ENCODE results near the gene POR.
"Not testable (repeated sequence)": the region's sequence is repeated elsewhere in the genome, so short reads cannot be mapped to it uniquely, and the experiment has no call there.

Gene POR

GRCh38 chr7:76009672-76010600 lies 95.0 kb downstream of the POR start:
- Mint-ChIP-seq H3K36me3 (ENCODE audit: low read depth) (peaks cover 25% of the 10 kb centered on the region), H3K4me3 (peak overlapping the region; percentile 59), H3K27ac (peak overlapping the region; percentile 89), H3K4me1 (peaks cover 43% of the 10 kb centered on the region), H3K27me3 (peaks cover 12% of the 10 kb centered on the region), H3K9me3 (no peaks in the 10 kb centered on the region)
- DNase-seq, result no peak
- no peak for ATAC-seq

GRCh38 chr7:76011442-76011861 lies 96.5 kb downstream of the POR start:
- H3K9me3 Mint-ChIP-seq, result no peaks in the 10 kb centered on the region
- ATAC-seq (no peak), DNase-seq (no peak)
- H3K4me1 Mint-ChIP-seq, result peaks cover 43% of the 10 kb centered on the region
- H3K36me3 Mint-ChIP-seq (ENCODE audit: low read depth), result peaks cover 21% of the 10 kb centered on the region
- H3K27me3 Mint-ChIP-seq, result peaks cover 9% of the 10 kb centered on the region
- H3K27ac Mint-ChIP-seq, result no peak overlapping the region
- H3K4me3 Mint-ChIP-seq, result no peak overlapping the region

GRCh38 chr7:76016191-76016947 lies 101.4 kb downstream of the POR start:
- DNase-seq (no peak), ATAC-seq (no peak)
- Mint-ChIP-seq H3K27ac (no peak overlapping the region), H3K4me1 (peaks cover 14% of the 10 kb centered on the region), H3K9me3 (no peaks in the 10 kb centered on the region), H3K36me3 (ENCODE audit: low read depth) (peaks cover 26% of the 10 kb centered on the region), H3K27me3 (peaks cover 5% of the 10 kb centered on the region), H3K4me3 (no peak overlapping the region)

GRCh38 chr7:76018520-76018919 lies 103.6 kb downstream of the POR start:
- Mint-ChIP-seq H3K36me3 (ENCODE audit: low read depth) (peaks cover 21% of the 10 kb centered on the region), H3K4me1 (peaks cover 14% of the 10 kb centered on the region)
- not testable (repeated sequence) for H3K4me3 Mint-ChIP-seq, ATAC-seq, H3K27ac Mint-ChIP-seq, DNase-seq, H3K27me3 Mint-ChIP-seq, H3K9me3 Mint-ChIP-seq

- no peak overlapping the region for H3K27ac Mint-ChIP-seq
- H3K36me3 Mint-ChIP-seq (ENCODE audit: low read depth), result peaks cover 19% of the 10 kb centered on the region
- H3K4me3 Mint-ChIP-seq, result no peak overlapping the region
Observed at GRCh38 chr7:76020031-76020714, 105.2 kb downstream of the POR start.

GRCh38 chr7:76022026-76022780 lies 107.2 kb downstream of the POR start:
- no peak overlapping the region for H3K4me3 Mint-ChIP-seq
- H3K9me3 Mint-ChIP-seq, result no peaks in the 10 kb centered on the region
- peaks cover 14% of the 10 kb centered on the region for H3K4me1 Mint-ChIP-seq
- no peaks in the 10 kb centered on the region for H3K27me3 Mint-ChIP-seq
- no peak for DNase-seq
- no peak for ATAC-seq
- no peak overlapping the region for H3K27ac Mint-ChIP-seq
- peaks cover 19% of the 10 kb centered on the region for H3K36me3 Mint-ChIP-seq (ENCODE audit: low read depth)

More at GRCh38 chr7:76020031-76020714, 105.2 kb downstream of the POR start:
- DNase-seq (peak; percentile 76), ATAC-seq (peak; percentile 54)
- Mint-ChIP-seq H3K4me1 (peaks cover 14% of the 10 kb centered on the region), H3K27me3 (no peaks in the 10 kb centered on the region), H3K9me3 (no peaks in the 10 kb centered on the region)

- Mint-ChIP-seq H3K9me3 (no peaks in the 10 kb centered on the region), H3K4me3 (no peak overlapping the region), H3K27me3 (no peaks in the 10 kb centered on the region), H3K36me3 (ENCODE audit: low read depth) (peaks cover 15% of the 10 kb centered on the region), H3K4me1 (peaks cover 14% of the 10 kb centered on the region), H3K27ac (no peak overlapping the region)
- ATAC-seq (no peak), DNase-seq (no peak)
Observed at GRCh38 chr7:76023002-76023401, 108.0 kb downstream of the POR start.

GRCh38 chr7:76029682-76030081 lies 114.7 kb downstream of the POR start:
- H3K27me3 Mint-ChIP-seq; H3K36me3 Mint-ChIP-seq (ENCODE audit: low read depth); H3K4me1 Mint-ChIP-seq: not testable (repeated sequence)

GRCh38 chr7:76031964-76032363 lies 117.0 kb downstream of the POR start:
- H3K4me1 Mint-ChIP-seq, result no peaks in the 10 kb centered on the region
- no peak for DNase-seq
- H3K27ac Mint-ChIP-seq, result no peak overlapping the region
- no peaks in the 10 kb centered on the region for H3K27me3 Mint-ChIP-seq
- H3K4me3 Mint-ChIP-seq, result no peak overlapping the region
- ATAC-seq, result no peak
- no peaks in the 10 kb centered on the region for H3K9me3 Mint-ChIP-seq
- H3K36me3 Mint-ChIP-seq (ENCODE audit: low read depth), result no peaks in the 10 kb centered on the region

More at GRCh38 chr7:76029682-76030081, 114.7 kb downstream of the POR start:
- not testable (repeated sequence) for H3K27ac Mint-ChIP-seq, H3K9me3 Mint-ChIP-seq, DNase-seq, ATAC-seq, H3K4me3 Mint-ChIP-seq

All from activated naive CD8-positive, alpha-beta T cell treated with anti-CD3 and anti-CD28 coated beads, Interleukin-2, amount 50 U/mL, for 24 hours (primary cell).